Transverse colon (tissue), 4 donors: Measurements from ENCODE around the gene TRAK1. TPM values are rescaled to one million over a fixed set of nuclear protein-coding genes. Genes with fewer than 3 reads are reported as not detected.

Experiments used
- DNase-seq: peaks from one replicate; pipeline ENCODE4 v3.0.0-alpha.2; 2019
- H3K27ac ChIP-seq, 4 donors: fragments of 200-600 bp; sonication (generic); 2 replicates each; pipeline ENCODE4 v1.5.1; 2016 to 2018; ENCODE audit warnings: inconsistent platforms in 4 of 4
- H3K27me3 ChIP-seq: fragments of 200-600 bp; sonication (generic); 2 replicates; pipeline ENCODE4 v1.5.1; 2017; ENCODE audit warnings: inconsistent platforms
- H3K36me3 ChIP-seq, 4 donors: fragments of 200-600 bp; sonication (generic); 2 replicates each; pipeline ENCODE4 v1.5.1; 2017 to 2019; ENCODE audit warnings: inconsistent platforms in 4 of 4
- H3K4me1 ChIP-seq, 4 donors: fragments of 200-600 bp; sonication (generic); 2 replicates each; pipeline ENCODE4 v1.5.1; 2017 to 2020; ENCODE audit warnings: inconsistent platforms in 4 of 4
- H3K4me3 ChIP-seq, 4 donors: fragments of 200-600 bp; sonication (generic); 1 replicate in 1 of 4; 2 replicates in 3 of 4; pipeline versions ENCODE4 v1.5.1 to v1.6.1; 2017 to 2019; ENCODE audit warnings: inconsistent platforms in 4 of 4
- H3K9me3 ChIP-seq, 2 donors: fragments of 200-600 bp; sonication (generic); 2 replicates each; pipeline ENCODE4 v1.5.1; 2017 to 2019; ENCODE audit warnings: inconsistent platforms in 2 of 2
- CTCF ChIP-seq, 5 experiments: fragments of 200-600 bp in 3 of 5; fragments of 450-650 bp in 2 of 5; sonication (generic) in 3 of 5; IDR thresholded peaks; 1 replicate in 2 of 5; 2 replicates in 3 of 5; pipeline ENCODE4 v1.5.1; 2016 to 2017; ENCODE audit warnings: antibody characterized with exemption in 5 of 5, inconsistent platforms in 3 of 5, mild to moderate bottlenecking in 2 of 5, moderate library complexity in 1 of 5
- EP300 ChIP-seq: sonication (generic); formaldehyde crosslinking; IDR thresholded peaks from one replicate; pipeline ENCODE4 v1.6.1; 2017; ENCODE audit warnings: antibody characterized with exemption, low read depth
- POLR2A ChIP-seq: fragments of 450-650 bp; IDR thresholded peaks from one replicate; pipeline ENCODE4 v1.6.1; 2016; ENCODE audit warnings: antibody characterized with exemption, mild to moderate bottlenecking, moderate library complexity
- POLR2AphosphoS5 ChIP-seq, 3 donors: sonication (generic); formaldehyde crosslinking; IDR thresholded peaks; one replicate each; pipeline ENCODE4 v1.6.1; 2016; ENCODE audit warnings: antibody characterized with exemption in 3 of 3
- WGBS, 2 donors: methylation state at CpG; one replicate each; pipeline ENCODE4 v1.1.5; 2018; ENCODE audit warnings: low coverage in 1 of 2; 5-methylcytosine and 5-hydroxymethylcytosine counted together
- in situ Hi-C, 4 donors: fragments of 200-750 bp; cut with MboI; loops; one replicate each; pipeline versions ENCODE4 v1.15.0 to v1.15.1; 2017; ENCODE audit warnings: low sequenced_read_pairs in 3 of 4, low pct_ligation_motif_present in 1 of 4, low pct_unique_long_range_greater_than_20kb in 1 of 4
- intact Hi-C: fragments of 100-400 bp; cut with DNase I; formaldehyde crosslinking; loops from one replicate; pipeline ENCODE4 v1.15.1; 2023; ENCODE audit warnings: low total_unique reads
- total RNA-seq, 4 donors: library from RNA; depleted of rRNA; stranded (reverse); fragments of >200 nt; gene quantifications; one replicate each; pipeline ENCODE4 v1.1.0, GENCODE V29; 2016

Gene TRAK1
- total RNA-seq, 4 donors from 2014 or later = 91.7 to 247 (median 115) TPM

DNA sequence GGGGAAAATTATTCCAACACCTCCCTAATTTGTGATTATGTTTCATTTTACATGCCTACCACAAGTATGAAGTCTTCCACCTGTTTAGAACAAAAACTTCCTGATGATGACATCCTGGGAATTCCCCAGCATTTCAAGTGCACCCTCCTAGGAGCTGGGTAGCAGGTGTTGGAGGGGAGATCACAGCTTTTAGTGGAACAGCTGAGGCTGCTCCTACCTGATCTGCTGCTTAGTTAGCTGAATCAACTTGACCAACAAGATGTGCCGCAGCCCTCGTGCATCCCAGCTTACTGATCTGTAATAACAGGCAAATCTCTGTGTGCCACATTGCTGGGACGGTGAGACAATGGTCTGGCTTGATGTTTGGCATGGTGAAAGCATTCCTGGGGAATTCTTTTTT lies 29.7 kb downstream of the TRAK1 start:
- intact Hi-C loops (loop anchor here (5.0 kb wide), 1 partner anchor 1809 kb away; no protein-coding TSS in a partner anchor), in situ Hi-C loops (loop anchor here in 3 of 4 donors (5.0 to 25.0 kb wide), 3 partner anchors 66 to 316 kb away; no protein-coding TSS in a partner anchor)
- 60 to 71% methylated on average over 3 of the region's 3 CpGs for WGBS, 2 donors
- Histone ChIP-seq H3K4me3 (no peak overlapping the region), H3K4me1 (peaks cover 7 to 45% (median 9%) of the 10 kb centered on the region in 4 donors), H3K36me3 (peaks cover 0 to 7% (median 0%) of the 10 kb centered on the region in 4 donors), H3K27me3 (no peaks in the 10 kb centered on the region), H3K9me3 (no peaks in the 10 kb centered on the region), H3K27ac (no peak overlapping the region)
- DNase-seq = no peak
- TF ChIP-seq CTCF (IDR thresholded peaks at IDR 0.05) (no peak), POLR2AphosphoS5 (IDR thresholded peaks at IDR 0.05) (no peak), POLR2A (no peak), EP300 (no peak)

DNA sequence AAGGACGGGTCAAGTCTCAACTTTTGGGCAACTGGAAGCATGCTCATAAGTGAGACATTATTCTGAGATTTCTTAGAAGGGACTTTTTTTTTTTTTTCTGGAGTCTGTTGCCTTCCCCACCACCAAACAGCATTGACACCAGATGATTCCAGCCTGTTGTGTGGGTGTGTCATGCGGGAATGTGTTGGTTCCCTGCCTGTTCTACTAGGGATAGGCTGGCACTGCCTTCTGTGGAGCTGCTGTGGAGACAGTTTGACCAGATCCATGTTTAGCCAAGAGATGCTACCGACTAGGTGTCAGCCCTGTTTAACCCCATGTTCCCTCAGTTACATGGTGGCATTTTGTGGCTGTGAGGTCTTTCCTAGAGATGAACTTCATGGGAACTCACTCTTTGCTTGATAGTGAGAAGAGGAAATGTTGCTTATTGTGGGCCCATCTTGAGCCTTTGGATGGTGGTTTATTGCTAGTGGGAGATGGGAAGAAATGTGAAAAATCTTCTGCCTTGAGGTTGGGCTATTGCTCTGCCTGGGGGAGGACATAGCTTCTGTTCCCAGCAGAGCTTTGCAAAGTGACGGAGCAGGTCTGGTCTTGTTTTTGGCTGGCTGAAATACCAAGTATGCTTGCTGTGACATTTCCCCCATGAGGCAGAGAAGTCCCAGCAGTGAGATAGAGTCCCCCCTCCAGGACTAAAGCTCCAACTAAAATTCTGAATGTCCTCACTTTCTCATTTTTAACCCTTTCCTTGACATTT lies 31.3 kb downstream of the TRAK1 start:
- H3K4me1 ChIP-seq = peaks cover 2 to 37% (median 5%) of the 10 kb centered on the region in 4 donors
- H3K4me3 ChIP-seq = no peak overlapping the region
- in situ Hi-C loops (loop anchor here in 3 of 4 donors (5.0 to 25.0 kb wide), 3 partner anchors 65 to 315 kb away; no protein-coding TSS in a partner anchor), intact Hi-C loops (loop anchor here (5.0 kb wide), 1 partner anchor 1810 kb away; no protein-coding TSS in a partner anchor)
- no peak overlapping the region for H3K27ac ChIP-seq
- no peak for DNase-seq
- 68 to 100% methylated on average over 1 to 4 of the region's 4 CpGs for WGBS, 2 donors
- H3K36me3 ChIP-seq = peaks cover 0 to 13% (median 3%) of the 10 kb centered on the region in 4 donors
- H3K9me3 ChIP-seq = no peaks in the 10 kb centered on the region
- TF ChIP-seq CTCF (IDR thresholded peaks at IDR 0.05) (no peak), EP300 (no peak), POLR2AphosphoS5 (IDR thresholded peaks at IDR 0.05) (no peak), POLR2A (no peak)
- no peaks in the 10 kb centered on the region for H3K27me3 ChIP-seq

DNA sequence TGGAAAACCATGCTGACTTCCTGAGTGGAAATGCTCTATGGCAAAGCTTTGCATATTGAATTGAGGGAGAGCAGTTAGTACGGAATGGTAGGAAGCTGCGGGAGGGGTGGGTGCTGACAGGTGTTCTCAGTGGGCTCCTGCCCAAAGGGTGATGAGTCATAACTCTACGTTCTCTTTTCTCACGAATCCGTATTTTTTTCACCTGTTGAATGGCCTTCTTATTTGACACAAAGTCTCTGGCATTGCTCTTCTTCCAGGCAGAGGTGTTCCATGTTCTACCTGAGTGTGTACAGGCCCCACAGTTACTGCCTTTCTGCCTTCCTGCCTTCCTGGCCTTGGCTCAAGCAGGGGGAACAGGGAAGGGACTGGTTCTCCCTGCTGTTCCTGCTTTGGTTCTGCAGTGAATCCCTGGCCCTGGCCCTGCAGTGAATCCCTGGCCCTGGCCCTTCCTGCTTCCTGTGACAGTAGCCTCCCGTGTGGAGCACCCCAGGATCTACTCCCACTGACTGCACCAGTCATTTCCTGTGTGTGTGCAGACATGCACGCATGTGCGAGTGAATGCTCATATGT lies 31.9 kb downstream of the TRAK1 start:
- no peak for DNase-seq

More for the DNA sequence above, 31.9 kb downstream of the TRAK1 start:
- TF ChIP-seq POLR2A = no peak
- TF ChIP-seq CTCF (IDR thresholded peaks at IDR 0.05) = no peak
- no peak for TF ChIP-seq EP300
- TF ChIP-seq POLR2AphosphoS5 (IDR thresholded peaks at IDR 0.05) = no peak
- intact Hi-C loops = loop anchor here (5.0 kb wide), 1 partner anchor 1811 kb away; no protein-coding TSS in a partner anchor
- Histone ChIP-seq H3K27ac (no peak overlapping the region), H3K9me3 (no peaks in the 10 kb centered on the region), H3K27me3 (no peaks in the 10 kb centered on the region), H3K36me3 (peaks cover 0 to 13% (median 3%) of the 10 kb centered on the region in 4 donors), H3K4me1 (peaks cover 0 to 33% (median 3%) of the 10 kb centered on the region in 4 donors), H3K4me3 (no peak overlapping the region)
- in situ Hi-C loops = loop anchor here in 3 of 4 donors (5.0 to 25.0 kb wide), 3 partner anchors 64 to 314 kb away; no protein-coding TSS in a partner anchor
- WGBS, 2 donors = 44 to 57% methylated on average over 3 to 8 of the region's 8 CpGs
